Stimulated activated CD4-positive, alpha-beta T cell treated with anti-CD3 and anti-CD28 coated beads, Interleukin-2, amount 100 ng/mL, for 4 hours (primary cell): ENCODE data around the gene STAP2.

Experiments
- DNase-seq: peaks from one replicate; pipeline ENCODE4 v3.0.0-alpha.2; 2020; ENCODE audit warnings: low read depth

Gene STAP2

DNA sequence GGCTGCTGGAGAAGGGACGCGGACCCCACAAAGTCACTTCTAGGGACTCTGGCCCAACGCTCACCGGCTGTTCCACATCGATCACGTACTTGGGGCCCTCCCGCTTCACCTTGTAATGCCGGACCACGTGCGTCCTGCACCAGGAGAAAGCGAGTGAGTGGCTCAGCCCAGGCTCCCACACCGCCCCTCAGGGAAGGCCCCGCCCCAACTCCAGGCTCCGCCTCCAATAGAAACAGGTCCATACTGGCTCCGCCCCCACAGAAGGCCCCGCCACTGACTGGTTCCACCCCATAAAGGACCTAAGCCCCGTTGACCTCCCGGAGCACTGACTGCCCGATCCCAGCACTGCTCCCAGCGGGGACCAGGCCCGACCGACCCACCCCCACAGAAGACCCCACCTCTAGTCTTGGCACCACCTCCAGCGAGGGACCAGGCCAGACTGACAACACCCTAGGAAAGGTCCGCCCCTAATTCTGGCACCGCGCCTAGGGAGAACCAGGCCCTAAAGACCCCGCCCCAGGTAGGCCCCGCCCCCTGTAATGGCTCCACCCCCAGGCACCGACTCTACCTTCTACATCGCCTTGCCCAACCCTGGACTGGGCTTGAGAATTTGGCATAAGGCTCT lies 11.3 kb downstream of the STAP2 start:
- peak; percentile 75 for DNase-seq

DNA sequence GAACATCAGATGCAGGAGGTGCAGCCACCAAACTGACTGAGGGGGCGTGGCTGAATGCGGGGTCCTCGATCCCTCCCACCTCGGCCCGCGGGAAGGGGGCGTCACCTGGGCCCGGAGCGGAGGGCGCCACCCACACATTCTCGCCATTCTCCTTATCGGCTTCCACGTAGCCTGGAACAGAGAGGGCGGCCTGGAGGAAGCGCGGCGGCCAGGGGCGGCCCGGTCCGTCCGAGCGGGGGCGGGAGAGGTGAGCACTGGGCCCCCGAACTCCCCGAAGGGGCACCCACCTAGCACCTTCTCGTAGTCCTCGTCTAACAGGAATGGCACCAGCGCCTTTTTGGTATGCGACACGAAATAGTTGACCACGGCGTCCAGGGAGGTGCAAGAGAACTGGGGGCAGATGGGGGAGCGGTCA lies 11.8 kb downstream of the STAP2 start:
- DNase-seq = peak; percentile 22

DNA sequence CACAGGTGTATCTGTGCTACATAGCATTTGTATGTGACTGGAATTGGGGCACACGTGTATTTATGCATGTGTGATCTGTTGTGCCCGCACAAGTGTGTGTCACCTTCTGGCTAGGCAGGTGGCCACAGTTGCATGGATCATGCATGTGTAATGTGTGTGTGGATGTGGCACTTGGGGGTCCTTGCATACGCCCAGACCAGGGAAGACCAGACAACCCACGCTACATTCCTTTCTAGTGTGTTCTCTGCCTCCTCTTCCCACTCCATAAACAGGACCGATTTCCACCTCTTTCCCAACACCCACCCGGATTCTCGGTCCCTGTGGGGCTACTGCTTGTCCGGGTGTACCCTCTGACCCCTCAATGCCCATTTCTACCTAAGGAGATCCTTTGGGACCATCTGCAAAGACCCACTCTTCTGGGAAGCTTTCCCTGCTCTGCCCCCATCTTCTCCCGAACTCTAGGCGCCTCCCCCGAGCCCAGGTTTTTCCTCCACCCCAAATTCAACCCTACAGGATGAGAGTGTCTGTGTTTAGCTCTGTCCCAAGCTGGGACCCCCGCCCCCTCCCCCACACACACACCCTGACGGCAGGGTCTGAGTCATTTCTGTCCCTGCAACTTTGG lies 12.3 kb downstream of the STAP2 start:
- DNase-seq = no peak

DNA sequence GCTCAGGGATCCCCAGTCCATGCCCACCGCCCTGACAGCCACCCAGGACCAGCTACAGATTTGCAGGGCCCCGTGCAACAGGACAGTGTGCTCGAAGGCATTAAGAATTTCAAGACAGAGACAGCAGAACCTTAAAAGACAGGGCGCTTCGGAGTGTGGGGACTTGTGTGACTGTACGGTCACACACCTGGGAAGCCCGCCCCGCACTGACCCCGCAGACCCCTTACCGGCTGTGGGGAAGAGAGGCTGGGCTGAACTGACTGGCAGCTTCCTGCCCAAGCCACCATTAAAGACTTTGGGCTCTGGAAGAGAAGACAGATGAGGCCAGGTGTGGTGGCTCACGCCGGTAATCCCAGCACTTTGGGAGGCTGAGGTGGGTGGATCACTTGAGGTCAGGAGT lies 14.4 kb downstream of the STAP2 start:
- no peak for DNase-seq

DNA sequence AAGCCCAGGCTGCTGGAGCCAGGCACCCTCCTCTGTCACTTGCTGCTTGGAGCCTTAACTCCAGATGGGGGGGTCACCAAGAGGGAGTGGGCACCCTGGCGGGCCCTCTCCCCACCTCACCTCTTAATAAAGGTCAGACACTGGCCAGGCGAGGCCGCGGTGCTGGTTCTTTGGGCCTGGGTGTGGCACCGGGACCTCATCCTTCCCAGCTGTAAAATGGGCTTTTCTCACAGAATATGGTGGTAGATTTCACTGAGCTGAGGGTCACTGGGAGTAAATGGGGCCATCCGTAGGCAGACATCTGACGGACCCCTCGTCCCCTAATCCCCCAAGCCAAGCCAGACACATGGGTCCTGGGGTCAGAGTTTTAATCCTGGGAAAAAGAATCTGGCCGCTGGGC lies 14.9 kb downstream of the STAP2 start:
- DNase-seq = no peak

DNA sequence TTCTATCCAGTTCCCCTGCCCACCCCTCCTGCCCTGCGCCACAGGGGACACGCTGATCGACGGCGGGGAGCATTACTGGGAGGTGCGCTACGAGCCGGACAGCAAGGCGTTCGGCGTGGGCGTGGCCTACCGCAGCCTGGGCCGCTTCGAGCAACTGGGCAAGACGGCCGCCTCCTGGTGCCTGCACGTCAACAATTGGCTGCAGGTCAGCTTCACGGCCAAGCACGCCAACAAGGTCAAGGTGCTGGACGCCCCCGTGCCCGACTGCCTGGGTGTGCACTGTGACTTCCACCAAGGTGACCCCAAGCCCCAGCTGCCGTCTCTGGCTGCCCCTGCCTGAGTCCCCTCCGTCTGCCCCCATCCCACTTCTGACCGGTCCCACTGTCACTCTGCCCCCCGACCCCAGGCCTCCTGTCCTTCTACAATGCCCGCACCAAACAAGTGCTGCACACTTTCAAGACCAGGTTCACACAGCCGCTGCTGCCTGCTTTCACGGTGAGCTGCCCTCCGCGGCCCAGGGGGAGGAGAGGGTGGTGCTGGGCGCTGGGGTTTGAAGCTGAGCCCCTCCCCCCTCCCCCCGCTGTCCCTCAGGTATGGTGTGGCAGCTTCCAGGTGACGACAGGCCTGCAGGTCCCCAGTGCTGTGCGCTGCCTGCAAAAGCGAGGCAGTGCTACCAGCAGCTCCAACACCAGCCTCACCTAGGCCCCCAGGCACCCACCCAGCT lies 15.5 kb downstream of the STAP2 start:
- no peak for DNase-seq

DNA sequence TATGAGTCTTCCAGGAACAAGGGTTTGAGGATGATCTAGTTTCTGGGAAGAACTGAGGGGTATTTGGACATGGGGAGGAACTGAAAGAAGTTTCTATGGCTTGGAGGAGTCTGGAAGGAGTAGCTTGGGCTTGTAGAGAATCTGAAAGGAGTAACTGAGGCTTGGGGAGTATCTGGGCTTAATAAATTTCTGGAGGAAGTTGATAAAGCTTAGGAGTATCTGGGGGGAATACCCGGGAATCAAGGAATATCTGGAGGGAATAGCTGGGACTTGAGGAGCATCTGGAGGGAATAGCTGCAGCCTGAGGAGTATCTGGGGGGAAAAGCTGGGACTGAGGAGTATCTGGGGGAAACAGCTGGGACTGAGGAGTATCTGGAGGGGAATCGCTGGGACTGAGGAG lies 18.2 kb downstream of the STAP2 start:
- no peak for DNase-seq

DNA sequence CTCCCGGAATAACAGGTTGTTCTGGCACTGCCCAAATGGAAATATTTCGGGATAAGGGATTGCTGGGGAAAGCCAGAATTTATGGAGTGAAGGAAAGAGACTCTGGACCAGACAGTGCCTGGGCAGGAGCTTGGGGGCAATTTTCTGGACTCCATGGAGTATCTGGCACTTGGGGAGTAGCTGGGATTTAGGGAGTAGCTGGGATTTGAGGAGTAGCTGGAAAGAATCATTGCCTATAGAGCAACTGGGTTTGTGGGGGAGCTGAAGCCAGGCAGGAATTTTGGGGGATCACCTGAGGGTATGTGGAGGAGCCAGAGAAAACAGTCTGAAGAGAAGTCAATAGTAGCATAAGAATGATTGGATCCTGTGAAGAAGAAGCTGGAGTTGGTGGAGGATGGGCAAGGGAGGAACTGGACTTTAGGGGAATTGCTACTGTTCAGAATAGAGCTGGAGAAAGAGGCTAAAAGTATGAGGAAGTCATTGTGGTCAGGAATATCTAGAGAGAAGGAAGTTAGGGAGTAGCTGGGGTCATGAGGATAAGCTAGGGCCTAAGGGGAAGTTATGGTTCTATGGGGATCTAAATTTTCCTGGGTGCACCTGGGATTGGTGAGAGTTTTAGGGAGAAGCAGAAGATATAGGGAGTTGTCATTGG lies 19.4 kb downstream of the STAP2 start:
- no peak for DNase-seq

DNA sequence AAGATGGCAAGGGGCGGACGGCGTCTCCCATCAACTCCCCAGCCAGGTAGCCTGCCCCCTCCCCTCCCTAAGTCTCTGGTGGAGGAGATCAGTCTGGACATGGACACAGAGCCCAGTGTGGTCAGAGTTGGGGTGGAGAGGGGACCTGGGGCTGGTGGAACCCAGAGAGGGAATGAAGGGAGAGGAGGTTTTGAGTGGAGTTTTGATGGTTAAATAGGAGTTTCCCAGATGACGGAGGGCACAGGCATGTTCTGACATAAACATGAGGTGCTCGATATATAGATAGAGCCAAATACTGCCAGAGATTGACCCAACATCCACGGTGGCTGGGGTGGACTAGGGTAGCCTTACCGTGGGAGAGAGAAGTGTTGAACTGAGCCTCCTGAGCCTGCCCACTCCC lies 20.2 kb downstream of the STAP2 start:
- DNase-seq = no peak

DNA sequence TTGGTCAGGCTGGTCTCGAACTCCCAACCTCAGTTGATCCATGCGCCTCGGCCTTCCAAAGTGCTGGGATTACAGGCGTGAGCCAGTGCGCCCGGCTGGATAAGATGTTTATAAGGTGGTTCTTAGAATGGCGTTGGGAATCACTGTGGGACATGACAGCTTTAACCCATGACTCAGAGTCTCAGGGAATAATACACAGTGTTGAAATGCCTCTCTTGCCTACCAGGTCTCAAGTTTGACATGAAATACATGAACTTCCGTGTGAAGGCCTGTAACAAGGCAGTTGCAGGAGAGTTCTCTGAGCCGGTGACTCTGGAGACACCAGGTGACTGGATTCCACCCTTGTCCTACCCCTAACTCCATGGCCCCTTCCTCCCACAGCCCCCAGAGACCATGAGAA lies 21.7 kb downstream of the STAP2 start:
- DNase-seq = no peak

DNA sequence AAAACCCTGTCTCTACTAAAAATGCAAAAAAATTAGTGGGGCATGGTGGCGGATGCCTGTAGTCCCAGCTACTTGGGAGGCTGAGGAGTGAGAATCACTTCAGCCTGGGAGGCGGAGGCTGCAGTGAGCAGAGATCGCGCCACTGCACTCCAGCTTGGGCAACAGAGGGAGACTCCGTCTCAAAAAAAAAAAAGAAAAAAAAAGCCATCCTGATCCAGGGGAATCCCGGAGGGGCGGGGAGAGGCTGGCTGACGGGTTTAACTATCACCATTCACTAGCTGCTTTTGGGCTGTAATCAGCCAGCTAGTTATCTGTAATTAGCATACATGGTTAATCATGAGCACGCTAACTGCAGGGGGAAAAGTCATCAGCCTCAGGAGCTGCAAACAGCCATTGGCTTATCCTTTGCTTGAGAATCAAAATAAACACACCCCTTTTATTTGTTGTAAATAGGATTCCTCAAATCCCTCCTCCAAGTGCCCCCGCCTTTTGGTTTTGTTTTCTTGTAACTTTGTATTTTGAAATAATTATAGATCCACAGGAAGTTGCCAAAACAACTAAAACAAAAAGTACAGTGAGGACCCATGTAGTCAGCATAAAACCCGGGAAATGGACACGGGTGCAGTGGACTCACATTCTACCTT lies 24.7 kb downstream of the STAP2 start:
- DNase-seq = no peak

DNA sequence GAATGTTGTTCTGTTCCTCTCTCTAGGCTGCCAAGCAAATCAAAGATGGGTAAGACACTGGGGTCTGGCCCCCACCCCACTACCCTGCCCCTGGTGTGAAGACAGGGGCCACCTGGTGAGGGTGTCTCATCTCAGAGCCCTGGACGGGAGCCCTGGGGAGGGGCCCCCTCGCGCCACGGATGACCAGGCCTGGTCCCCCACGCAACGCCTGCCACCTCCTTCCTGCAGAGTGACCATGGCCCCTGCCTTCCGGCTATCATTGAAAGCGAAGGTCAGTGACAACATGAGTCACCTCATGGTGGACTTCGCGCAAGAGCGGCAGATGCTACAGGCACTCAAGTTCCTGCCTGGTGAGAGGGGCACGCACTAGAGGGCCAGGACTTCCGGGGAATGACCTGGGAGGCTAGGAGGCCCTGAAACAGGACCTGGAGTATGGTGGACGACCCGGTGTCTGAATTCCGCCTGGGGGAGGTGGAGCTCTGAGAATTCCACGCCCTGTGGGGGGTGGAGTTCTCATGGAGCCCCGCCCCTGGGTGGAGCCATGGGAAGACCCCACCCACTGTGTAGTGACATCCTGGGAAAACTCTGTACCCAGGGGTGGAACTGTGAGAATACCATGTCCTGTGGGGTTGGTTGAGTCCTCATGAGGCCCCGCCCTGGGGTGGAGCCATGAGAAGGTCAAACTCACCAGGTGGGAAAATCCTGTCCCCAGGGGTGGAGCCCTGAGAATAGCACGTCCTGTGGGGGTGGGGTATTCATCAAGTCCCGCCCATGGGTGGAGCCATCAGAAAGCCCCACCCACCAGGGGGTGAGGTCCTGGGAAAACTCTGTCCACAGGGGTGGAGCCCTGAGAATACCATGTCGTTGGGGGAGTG lies 28.1 kb downstream of the STAP2 start:
- no peak for DNase-seq

DNA sequence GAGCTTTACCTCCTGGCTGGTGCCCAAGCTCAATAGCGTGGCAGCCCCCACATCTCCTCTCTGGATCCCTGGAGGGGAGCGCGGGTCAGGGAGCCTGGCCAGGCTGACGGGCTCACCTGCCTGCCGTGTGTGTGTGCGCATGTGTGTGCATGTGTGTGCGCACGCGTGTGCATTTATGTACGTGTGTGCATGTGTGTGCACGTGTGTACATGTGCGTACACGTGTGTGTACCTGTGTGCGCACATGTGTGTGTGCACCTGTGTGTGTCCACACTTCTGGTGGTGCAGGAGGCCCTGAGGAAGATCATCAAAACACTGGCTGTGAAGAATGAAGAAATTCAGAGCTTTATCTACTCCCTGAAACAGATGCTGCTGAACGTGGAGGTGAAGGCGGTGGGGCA lies 33.0 kb downstream of the STAP2 start:
- no peak for DNase-seq

DNA sequence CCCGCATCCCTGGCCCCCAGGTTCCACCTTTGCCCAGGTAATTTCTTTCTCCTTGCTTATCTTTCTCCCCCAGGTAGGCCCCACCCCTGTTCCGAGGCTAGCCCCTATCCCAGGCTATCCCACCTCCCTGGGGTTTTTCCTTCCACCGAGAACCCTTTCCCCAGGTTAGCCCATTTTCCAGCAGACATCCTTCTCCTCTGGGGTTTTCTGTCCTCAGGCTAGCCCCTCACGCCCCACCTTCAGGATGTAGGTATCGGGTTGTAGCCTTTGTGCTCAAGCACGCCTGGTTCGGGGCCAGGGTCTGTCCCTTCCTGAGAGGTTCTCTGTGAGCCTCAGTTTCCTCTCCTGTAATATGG lies 33.4 kb downstream of the STAP2 start:
- DNase-seq = no peak

DNA sequence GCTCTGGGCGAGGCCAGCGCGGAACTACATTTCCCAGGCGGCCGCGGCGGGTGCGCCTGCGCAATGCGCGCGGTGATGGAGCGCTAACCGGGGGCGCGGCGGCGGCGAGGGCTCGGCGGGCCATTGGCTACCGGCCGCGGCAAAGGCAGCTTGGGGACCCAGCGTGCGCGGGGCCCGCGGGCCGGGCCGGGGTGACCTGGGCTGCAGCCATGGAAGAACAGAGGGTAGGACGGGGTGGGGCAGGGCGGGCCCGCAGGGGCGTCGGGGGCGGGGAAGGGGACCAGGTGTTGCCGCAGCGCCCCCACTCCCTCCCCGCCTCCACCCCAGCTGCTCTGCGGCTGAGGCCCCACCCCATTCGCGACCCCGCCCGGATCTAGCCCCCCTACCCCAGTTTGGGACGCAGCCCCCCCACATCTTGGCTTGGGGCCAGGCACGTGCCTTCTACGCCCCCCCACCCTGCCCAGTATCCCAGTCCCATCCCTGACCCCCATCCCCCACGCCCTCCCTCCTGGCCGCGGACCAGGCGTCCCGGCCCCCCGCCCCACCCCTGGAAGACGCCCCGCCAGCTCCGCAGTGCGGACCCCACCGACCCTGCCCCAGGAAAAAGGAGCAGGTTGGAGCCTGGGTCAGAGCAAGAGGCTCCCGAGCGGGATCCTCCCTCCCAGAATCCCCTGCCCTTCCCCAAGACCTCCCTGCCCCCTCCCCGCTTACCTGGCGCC lies 33.9 kb downstream of the STAP2 start, which contains the start of gene FSD1:
FSD1 (plus strand) TSS at position 61 of the 719 bp plus-strand sequence; CDS start at position 210, 149 bp downstream.
- DNase-seq = peak; percentile 41

DNA sequence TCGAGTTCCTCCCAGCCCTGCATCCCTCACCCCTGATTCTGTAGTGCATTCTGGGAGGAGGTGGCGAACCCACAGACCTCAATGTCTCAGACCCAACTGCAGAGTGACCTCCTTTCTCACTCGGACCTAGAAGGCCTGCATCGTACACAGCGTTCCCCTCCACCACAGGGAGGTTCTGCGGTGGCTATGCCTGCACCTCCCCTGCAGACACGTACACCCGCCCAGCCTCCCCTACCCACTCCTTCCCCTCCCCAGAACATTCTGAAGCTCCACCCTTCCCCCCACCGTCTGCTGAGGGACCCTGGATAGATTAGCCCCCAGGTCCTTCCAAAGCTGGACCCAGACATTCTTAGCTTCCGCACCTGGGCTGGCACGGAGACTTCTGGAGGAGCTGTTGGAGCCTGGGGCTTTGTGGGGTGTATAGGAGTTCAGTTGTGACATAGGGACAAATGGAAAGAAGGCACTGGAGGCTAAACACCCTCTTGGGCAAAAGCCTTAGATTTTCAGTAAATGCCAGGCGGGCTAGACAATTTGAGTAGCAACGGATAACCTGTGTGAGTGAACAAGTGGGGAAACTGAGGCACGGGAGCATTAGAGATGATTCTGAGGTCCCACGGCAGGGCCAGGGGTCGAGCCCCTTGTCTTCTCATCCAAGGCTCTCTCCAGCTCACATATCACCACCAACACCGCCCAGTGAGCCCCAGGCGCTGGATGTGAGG lies 34.6 kb downstream of the STAP2 start:
- DNase-seq = no peak

DNA sequence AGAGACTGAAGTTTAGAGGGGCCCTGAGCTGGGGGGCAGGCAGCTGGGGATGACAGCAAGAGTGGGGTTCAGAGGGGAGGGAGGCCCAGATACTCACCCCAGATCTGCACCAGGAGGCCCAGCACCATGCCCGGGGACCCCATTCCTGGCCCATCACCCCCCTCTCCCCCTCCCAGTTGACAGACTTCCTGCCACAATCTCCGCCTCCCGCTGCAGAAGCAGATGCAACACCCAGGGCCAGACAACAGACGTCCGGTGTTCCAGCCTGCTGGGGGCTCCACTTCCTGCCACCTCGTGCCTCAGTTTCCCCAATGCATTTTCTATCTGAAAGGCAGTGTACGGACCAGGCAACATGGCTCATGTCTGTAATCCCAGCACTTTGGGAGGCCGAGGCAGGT lies 36.4 kb downstream of the STAP2 start, which contains the start of gene TMIGD2:
TMIGD2 (minus strand) TSS at position 147 of the 398 bp plus-strand sequence; CDS start at position 143, 4 bp downstream.
- DNase-seq = no peak

DNA sequence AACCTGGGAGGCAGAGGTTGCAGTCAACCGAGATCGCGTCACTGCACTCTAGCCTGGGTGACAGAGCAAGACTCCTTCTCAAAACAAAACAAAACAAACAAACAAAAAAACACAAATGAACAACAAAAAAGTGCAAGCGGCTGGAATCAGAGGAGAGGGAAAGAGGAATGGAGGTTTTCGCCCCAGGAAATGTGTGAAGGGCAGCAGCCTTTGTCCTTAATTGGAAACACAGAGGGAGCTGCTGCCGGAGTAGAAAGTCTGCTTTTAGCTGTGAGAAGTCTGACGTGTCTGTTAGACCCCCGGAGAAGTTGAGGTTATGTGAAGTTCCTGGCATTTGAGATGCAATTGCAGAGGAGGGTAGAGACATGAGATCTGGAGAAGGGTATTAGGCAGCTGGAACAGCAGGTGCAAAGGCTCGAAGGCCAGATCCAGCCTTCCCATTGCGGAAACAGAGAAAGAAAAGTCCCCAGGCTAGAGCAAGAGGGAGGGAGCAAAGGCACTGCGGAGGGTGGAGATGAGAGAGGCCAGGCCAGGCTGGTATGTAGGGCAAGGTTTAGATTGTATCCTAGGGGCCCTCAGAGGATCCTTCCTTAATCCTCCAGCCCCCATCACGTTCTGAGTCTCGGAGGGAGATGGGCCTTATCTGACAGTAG lies 36.9 kb downstream of the STAP2 start:
- no peak for DNase-seq

DNA sequence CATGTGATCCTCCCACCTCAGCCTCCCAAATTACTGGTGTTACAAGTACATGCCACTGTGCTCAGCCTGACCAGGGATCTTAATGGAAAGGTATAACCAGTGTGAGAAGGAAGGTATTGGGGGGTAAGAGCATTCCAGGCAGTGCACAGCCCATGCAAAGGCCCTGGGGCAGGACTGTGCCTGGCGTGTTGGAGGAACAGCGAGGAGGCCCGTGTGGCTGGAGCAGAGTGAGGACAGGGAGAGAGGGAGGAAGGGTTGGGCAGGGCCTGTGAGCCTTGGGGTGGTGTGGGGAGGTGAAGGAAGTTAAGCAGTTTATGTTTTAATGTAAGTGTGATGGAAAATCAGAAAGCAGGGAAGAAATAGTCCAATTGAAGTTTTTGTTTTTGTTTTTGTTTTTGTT lies 38.0 kb downstream of the STAP2 start:
- DNase-seq = no peak
